ENCODE results near the gene CARHSP1.

DNA sequence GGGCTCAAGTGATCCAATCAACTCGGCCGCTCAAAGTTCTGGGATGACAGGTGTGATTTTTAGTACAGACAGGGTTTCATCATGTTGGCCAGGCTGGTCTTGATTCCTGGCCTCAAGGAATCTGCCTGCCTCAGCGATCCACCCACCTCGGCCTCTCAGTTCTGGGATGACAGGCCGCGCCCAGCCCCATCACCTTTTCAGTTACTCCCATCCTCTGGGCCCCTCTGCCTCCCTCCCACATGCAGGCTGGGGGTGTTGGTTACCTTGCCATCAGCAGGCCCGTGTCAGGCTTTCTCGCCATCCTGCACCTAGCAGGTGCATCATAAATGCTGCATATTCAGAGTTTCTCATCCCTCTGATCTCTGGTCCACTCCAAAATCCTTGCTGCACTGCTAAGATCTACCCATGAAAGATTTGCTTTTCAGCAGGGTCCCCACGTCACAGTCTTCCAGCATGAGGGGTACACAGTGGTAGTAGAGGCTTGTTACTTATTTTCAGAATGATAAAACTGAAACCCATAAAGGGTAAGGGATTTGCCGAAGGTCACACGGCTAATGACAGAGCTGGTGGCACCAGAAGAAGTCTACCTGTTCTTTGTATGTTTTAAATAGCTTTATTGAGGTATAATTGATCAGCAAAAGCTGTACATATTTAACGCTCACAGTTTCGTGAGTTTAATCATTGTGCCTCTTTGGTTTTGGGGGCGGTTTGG, 54.6 kb downstream of the CARHSP1 start:
- TF ChIP-seq, protein P1, sequence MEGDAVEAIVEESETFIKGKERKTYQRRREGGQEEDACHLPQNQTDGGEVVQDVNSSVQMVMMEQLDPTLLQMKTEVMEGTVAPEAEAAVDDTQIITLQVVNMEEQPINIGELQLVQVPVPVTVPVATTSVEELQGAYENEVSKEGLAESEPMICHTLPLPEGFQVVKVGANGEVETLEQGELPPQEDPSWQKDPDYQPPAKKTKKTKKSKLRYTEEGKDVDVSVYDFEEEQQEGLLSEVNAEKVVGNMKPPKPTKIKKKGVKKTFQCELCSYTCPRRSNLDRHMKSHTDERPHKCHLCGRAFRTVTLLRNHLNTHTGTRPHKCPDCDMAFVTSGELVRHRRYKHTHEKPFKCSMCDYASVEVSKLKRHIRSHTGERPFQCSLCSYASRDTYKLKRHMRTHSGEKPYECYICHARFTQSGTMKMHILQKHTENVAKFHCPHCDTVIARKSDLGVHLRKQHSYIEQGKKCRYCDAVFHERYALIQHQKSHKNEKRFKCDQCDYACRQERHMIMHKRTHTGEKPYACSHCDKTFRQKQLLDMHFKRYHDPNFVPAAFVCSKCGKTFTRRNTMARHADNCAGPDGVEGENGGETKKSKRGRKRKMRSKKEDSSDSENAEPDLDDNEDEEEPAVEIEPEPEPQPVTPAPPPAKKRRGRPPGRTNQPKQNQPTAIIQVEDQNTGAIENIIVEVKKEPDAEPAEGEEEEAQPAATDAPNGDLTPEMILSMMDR (IDR thresholded peaks at IDR 0.05 in 2 of 3, conservative IDR thresholded peaks at IDR 0.05 in 1 of 3; ENCODE audit: borderline replicate concordance in 1 of 3, insufficient read depth in 1 of 3, low read depth in 2 of 3, low read length in 2 of 3) = no peak
- TF ChIP-seq YY1 (IDR thresholded peaks at IDR 0.05; ENCODE audit: extremely low read depth, insufficient replicate concordance, low read depth, low read length) (no peak), POLR2A (IDR thresholded peaks at IDR 0.05; ENCODE audit: borderline replicate concordance, extremely low read depth, insufficient read depth, insufficient read length) (no peak), POLR2AphosphoS5 (IDR thresholded peaks at IDR 0.05; ENCODE audit: low read depth, low read length) (no peak), EZH2 (IDR thresholded peaks at IDR 0.05) (no peak), RAD21 (IDR thresholded peaks at IDR 0.05; ENCODE audit: low read depth) (no peak), SIN3A (IDR thresholded peaks at IDR 0.05; ENCODE audit: low read depth) (no peak), JUND (IDR thresholded peaks at IDR 0.05) (no peak), EGR1 (IDR thresholded peaks at IDR 0.05; ENCODE audit: low read depth) (no peak)
- TF ChIP-seq, protein P2, sequence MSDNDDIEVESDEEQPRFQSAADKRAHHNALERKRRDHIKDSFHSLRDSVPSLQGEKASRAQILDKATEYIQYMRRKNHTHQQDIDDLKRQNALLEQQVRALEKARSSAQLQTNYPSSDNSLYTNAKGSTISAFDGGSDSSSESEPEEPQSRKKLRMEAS (IDR thresholded peaks at IDR 0.05) = no peak
- TF ChIP-seq, protein P3, sequence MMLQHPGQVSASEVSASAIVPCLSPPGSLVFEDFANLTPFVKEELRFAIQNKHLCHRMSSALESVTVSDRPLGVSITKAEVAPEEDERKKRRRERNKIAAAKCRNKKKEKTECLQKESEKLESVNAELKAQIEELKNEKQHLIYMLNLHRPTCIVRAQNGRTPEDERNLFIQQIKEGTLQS (IDR thresholded peaks at IDR 0.05) = no peak
